Esophagus muscularis mucosa (tissue), 4 donors: ENCODE measurements around the gene LILRB3.

Experiments used
- EP300 ChIP-seq: sonication (generic); formaldehyde crosslinking; IDR thresholded peaks from one replicate; pipeline ENCODE4 v1.6.1; 2017; ENCODE audit warnings: antibody characterized with exemption
- POLR2A ChIP-seq: fragments of 450-650 bp; IDR thresholded peaks from one replicate; pipeline ENCODE4 v1.6.1; 2017; ENCODE audit warnings: antibody characterized with exemption, moderate library complexity, mild to moderate bottlenecking, low read depth
- POLR2AphosphoS5 ChIP-seq, 2 donors: sonication (generic); formaldehyde crosslinking; IDR thresholded peaks; one replicate each; pipeline ENCODE4 v1.6.1; 2017; ENCODE audit warnings: antibody characterized with exemption in 2 of 2
- TF ChIP-seq, protein P1 (sequence below), 3 experiments: fragments of 200-600 bp in 2 of 3; fragments of 450-650 bp in 1 of 3; sonication (generic) in 2 of 3; IDR thresholded peaks; one replicate each; pipeline ENCODE4 v1.5.1; 2017 to 2019; ENCODE audit warnings: antibody characterized with exemption in 3 of 3, mild to moderate bottlenecking in 2 of 3, moderate library complexity in 1 of 3

DNA sequence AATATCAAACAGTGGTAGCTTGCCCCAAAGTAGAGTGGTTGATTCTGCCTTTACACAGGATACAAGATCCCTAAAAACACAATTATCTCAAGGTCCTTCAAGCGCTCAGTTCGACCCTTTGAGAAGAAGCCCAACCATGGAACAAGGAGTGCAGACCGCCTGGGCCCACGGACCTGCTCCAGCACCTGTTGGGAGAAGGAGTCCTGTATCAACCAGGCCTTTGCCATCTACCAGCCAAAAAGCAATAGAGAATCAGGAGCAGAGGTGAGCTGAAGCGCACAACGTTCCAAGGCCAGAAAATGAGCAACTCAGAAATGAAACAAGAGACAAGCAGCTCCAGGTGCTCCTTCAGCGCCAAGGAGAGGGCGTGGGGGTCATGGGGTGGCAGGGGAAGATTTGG is 6.3 kb upstream of the LILRB3 start:
- TF ChIP-seq, protein P1, sequence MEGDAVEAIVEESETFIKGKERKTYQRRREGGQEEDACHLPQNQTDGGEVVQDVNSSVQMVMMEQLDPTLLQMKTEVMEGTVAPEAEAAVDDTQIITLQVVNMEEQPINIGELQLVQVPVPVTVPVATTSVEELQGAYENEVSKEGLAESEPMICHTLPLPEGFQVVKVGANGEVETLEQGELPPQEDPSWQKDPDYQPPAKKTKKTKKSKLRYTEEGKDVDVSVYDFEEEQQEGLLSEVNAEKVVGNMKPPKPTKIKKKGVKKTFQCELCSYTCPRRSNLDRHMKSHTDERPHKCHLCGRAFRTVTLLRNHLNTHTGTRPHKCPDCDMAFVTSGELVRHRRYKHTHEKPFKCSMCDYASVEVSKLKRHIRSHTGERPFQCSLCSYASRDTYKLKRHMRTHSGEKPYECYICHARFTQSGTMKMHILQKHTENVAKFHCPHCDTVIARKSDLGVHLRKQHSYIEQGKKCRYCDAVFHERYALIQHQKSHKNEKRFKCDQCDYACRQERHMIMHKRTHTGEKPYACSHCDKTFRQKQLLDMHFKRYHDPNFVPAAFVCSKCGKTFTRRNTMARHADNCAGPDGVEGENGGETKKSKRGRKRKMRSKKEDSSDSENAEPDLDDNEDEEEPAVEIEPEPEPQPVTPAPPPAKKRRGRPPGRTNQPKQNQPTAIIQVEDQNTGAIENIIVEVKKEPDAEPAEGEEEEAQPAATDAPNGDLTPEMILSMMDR (IDR thresholded peaks at IDR 0.05): no peak
- TF ChIP-seq POLR2AphosphoS5 (IDR thresholded peaks at IDR 0.05) (no peak), POLR2A (no peak), EP300 (no peak)
